Stimulated activated CD8-positive, alpha-beta memory T cell treated with anti-CD3 and anti-CD28 coated beads, Interleukin-12 subunit alpha, Interleukin-12 subunit beta, amount 100 ng/mL, for 1 hour (primary cell): ENCODE measurements around the gene NNMT.

Experiments
- DNase-seq: peaks from one replicate; pipeline ENCODE4 v3.0.0-alpha.2; 2020; ENCODE audit warnings: low read depth

Gene NNMT

DNA sequence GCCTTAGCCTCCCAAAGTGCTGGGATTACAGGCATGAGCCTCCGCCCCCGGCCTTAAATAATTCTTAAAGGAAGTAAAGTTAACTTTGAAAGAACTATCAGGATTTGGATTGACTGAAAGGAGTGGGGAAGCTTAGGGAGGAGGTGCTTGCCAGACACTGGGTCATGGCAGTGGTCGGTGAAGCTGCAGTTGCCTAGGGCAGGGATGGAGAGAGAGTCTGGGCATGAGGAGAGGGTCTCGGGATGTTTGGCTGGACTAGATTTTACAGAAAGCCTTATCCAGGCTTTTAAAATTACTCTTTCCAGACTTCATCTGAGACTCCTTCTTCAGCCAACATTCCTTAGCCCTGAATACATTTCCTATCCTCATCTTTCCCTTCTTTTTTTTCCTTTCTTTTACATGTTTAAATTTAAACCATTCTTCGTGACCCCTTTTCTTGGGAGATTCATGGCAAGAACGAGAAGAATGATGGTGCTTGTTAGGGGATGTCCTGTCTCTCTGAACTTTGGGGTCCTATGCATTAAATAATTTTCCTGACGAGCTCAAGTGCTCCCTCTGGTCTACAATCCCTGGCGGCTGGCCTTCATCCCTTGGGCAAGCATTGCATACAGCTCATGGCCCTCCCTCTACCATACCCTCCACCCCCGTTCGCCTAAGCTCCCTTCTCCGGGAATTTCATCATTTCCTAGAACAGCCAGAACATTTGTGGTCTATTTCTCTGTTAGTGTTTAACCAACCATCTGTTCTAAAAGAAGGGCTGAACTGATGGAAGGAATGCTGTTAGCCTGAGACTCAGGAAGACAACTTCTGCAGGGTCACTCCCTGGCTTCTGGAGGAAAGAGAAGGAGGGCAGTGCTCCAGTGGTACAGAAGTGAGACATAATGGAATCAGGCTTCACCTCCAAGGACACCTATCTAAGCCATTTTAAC, at the start of gene NNMT:
Gene NNMT (plus strand): TSS at position 724 of the 929 bp plus-strand sequence. CDS start 158 bp downstream, at position 882.
- no peak for DNase-seq

- DNase-seq, result no peak
Observed at GRCh38 chr11:114247070-114247789, 49.0 kb upstream of the NNMT start.

DNA sequence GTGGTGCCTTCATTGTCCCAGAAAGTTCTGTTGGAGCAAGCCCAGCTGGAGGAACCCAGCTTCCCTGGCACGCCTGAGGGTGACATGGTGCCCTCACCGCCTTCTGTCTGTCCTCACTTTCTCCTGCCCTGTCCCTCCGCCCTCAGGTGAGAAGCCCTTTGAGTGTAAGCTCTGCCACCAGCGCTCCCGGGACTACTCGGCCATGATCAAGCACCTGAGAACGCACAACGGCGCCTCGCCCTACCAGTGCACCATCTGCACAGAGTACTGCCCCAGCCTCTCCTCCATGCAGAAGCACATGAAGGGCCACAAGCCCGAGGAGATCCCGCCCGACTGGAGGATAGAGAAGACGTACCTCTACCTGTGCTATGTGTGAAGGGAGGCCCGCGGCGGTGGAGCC, 46.0 kb upstream of the NNMT start:
- DNase-seq, result no peak

DNA sequence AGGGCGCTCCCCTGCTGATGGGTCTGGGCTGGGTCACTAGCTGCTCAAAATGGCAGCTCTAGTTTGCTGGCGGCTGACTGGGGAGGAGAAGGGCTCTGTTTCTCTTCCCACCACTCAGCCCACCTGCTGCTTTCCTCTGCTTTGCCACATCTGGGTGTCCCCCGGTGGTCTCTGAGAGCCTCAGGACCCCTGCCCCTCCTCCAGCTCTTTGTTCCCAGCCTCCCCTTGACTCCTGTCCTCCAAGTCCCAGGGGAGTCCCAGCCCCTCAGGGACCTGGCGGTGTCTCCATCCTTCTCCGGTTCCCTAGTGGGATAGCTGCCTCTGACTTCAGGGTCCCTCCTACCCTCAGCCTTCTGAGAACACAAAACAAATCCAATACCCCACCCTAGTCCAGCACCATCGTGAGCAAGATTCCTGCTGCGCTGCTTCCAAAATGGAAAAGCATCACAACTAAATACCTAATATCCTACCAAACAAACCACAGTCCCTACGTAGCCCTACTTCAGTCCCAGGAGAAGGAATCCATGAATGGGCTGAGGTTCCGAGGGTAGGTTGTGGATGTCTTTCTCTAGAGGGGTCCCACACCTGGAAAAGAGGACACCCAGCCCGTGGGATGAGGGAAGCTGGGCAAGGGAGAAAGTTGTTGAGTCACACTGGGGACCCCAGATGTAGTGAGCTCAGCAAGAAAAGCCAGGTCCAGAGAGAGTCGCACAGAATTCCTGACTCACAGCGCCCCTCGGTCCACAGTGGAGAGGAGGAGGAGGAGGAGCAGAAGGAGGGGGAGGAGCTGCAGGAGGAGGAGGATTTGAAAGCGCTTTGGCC, 45.0 kb upstream of the NNMT start:
- DNase-seq, result no peak

DNA sequence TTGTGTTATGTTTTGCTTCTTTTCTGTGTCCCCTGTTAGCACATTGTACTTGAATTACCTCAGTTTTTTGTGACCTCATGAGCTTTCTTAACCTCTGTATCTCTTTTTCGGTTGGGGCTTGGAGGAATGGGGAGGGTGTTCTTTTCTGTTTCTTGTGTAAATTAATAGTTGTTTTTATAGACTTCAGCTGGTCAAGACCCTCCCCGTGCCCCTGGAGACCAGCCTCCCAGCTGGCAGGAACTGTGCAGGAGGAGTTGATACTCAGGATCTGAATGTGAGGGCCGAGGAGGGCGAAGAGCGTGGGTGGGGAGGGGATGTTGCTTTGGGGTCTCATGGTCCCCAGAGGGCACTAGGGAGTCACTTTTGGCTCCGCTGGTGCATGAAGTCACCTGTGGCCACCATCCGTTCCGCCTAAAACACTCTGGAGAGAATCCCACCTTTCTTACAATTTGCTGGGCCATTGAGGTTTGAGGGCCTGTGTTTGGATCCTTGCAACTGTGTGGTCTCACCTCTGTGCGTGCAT, 44.3 kb upstream of the NNMT start:
- no peak for DNase-seq

GRCh38 chr11:114252767-114253166, 43.4 kb upstream of the NNMT start:
- no peak for DNase-seq

DNA sequence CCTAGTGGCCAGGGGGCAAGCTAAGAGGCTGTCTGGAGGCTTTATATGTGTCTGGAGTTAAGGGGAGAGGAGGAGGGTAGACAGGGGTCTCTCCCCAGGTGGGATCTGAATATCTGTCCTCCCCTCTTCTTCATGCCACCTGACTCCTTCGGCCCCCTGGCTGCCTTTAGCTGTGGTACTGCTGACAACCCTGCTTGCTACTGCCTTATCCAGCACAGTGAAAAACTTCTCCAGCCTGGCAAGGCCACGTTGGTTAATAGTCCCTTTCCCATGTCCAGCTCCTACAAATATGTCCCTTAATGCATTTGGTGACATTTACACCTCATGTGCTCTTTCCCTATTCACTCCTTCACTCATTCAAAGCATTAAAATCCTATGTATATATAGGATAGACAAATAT, 42.4 kb upstream of the NNMT start:
- DNase-seq, result no peak

GRCh38 chr11:114254571-114255146, 41.5 kb upstream of the NNMT start:
- DNase-seq, result no peak

GRCh38 chr11:114255289-114255688, 40.9 kb upstream of the NNMT start:
- no peak for DNase-seq

GRCh38 chr11:114256176-114256966, 39.8 kb upstream of the NNMT start:
- no peak for DNase-seq

DNA sequence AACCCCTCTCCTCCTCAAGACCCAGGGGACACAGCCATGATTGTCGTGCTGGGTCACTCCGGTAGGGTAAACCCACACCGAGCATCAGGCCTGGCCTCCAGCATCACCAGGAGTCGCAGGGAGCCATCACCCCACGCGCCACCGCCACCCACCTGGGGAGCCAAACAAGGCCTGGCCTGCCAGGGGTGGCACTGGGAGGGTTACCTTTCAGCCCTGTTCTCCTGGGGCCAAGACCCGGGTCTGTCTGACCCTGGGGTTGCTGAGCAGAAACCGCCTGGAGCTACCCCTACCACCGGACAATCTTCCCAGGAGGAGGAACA, 39.3 kb upstream of the NNMT start:
- no peak for DNase-seq

DNA sequence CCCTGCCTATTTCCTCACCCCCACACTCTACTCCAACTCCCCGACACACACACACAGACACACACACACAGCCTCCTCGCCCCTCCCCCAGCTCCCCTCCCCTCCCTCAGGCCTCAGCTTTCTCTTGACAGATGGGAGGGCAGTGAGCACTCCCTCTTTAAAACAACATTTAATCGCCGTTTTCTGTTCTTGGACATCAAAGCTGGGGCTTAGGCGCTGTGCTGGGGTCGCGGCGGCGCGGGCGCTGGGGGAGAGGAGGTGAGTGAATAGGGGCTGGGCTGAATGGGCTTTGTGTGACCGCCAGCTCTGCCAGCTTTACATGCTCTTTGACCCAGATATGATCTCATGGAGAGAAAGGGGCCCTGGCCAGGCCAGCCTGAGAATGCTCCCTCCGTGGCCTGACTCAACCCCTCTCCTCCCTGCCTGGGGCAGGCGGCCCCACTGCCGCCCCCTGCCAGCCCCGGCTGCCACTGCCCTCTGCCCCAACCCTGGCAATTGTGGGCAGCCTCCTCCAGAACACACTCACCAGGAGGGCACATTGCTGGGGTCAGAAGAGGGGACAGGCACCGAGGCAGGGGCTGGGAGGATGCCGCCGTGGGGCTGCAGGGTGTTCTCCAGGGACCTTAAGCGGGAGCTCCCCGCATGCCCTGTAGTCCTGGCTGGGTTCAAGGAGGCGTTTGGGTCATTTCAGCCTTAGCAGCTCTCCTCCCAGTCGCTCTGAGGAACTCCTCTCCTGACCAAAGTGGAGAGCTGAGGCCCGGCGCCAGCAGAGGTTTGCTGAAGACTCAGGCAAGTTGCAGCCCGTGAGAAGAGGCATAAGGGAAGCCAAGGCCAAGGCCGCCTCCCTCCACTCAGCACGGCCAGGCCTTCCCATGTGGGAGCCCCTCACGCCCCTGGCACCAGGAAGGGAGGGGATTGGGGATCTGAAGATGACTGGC, 38.3 kb upstream of the NNMT start:
- no peak for DNase-seq

- DNase-seq, result no peak
Observed at GRCh38 chr11:114258696-114259095, 37.5 kb upstream of the NNMT start.

GRCh38 chr11:114259124-114259526, 37.1 kb upstream of the NNMT start:
- no peak for DNase-seq

DNA sequence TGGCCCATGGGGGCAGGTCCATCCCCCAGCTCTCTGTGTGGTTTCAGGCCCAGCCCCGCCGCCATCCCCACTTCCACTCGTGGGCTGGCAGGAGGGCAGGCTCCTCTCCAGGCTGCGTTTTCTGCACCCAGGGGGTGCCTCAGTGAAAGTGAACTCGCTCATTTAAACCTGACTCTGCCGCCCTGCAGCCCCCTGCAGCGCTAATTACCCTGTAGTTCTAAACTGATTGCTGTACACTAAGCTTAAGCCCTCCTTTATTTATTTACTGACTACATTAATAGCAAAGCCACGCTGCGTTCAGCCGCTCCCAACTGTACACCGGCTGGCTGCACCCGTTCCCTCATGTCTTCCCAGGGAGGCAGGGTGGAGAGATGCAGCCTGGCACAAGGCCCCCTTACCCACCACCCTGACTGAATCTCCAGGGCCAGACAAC, 36.6 kb upstream of the NNMT start:
- DNase-seq, result no peak

- DNase-seq, result no peak
Observed at GRCh38 chr11:114260077-114260476, 36.1 kb upstream of the NNMT start.

DNA sequence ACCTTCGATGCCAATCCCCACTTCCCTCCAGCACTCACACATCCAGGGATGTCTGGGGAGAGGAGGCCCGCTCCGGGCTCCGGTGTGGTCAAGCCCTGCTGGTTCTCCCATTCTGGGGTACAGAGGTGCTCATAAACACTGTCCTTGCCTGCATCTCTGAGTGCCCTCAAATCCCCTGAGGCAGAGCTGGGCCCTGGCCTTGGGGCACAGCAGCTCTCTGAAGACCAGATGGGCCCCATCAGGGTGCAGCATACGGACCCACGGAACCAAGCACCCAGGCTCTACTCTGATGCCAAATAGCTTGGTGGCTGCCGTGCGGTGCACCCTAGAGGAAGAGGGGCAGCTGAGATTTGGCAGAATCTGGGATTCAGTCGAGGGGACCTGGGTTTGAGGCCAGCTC, 35.7 kb upstream of the NNMT start:
- no peak for DNase-seq

GRCh38 chr11:114261791-114262190, 34.4 kb upstream of the NNMT start:
- DNase-seq, result no peak

- DNase-seq, result no peak
Observed at GRCh38 chr11:114262681-114263512, 33.3 kb upstream of the NNMT start.
